NCI-H1436 (cell line): ENCODE data around the gene KRT25.
"Not testable (repeated sequence)": the region's sequence is repeated elsewhere in the genome, so short reads cannot be mapped to it uniquely, and the experiment has no call there.

Experiments used
- DNase-seq: peaks from one replicate; lab custom pipeline; 2025; lab: John Stamatoyannopoulos, UW

Gene KRT25

GRCh38 chr17:40751065-40751464 lies 4.1 kb downstream of the KRT25 start:
- DNase-seq: no peak

- DNase-seq: no peak
Observed at GRCh38 chr17:40750391-40750790, 4.7 kb downstream of the KRT25 start.

- DNase-seq: not testable (repeated sequence)
Observed at GRCh38 chr17:40748666-40749065, 6.5 kb downstream of the KRT25 start.

- DNase-seq: no peak
Observed at GRCh38 chr17:40738553-40738952, 16.6 kb downstream of the KRT25 start.

- DNase-seq: no peak
Observed at GRCh38 chr17:40735016-40735415, 20.1 kb downstream of the KRT25 start.

GRCh38 chr17:40734018-40734417 lies 21.1 kb downstream of the KRT25 start:
- DNase-seq: no peak

GRCh38 chr17:40730970-40731369 lies 24.2 kb downstream of the KRT25 start:
- no peak for DNase-seq

DNA sequence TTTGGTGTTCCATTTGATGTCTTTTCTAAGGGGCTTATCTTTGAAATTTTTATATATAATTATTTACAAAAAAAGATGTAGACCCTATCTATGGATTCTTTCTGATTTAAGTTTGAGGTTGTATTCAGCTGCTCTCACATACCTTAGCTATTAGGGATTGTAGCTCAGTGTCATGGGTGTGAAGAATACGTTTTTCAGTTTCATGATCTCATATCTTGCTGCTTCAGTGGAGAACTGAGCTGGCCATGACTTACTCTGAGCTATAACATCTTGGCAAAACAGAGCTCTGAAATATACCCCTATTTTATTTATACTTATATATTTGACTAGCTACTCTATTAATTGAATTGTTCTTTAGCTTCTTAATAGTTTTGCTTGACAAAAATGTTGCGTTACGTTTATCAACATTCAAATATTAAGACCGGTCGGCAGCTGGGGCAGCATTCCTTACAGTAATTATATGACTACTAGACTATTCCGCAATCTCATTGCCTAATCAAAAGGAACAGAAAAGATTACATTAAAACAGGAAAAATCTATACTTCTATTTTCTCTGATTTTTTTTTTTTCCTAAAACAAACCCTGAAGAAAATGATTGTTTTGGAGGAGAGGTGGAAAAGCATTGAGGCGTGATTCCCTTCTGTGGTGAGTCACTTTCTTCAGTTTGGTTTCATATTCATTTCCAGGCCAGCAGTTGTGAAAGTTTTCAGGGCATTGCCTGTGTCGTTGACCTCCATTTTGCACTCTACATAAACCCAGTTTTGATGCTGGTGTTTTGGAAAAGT lies 27.5 kb downstream of the KRT25 start:
- DNase-seq: no peak

DNA sequence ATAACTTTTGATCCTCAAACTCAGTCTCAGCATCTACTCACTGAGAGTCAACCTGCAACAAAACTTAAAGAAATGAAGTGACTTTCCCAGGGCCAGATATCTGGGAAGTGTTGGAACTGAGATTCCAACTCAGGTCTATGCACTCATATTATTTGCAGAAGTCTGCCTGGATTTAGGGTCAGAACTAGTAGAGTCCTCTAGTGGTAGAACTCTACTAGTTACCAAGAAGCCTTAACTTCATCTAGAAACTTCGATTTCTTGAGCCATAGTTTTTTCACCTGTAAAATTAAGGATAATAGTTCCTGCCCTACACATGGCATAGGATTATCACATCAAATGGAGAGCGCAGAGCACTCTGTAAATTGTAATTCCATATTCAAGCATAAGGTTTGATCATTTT lies 28.2 kb downstream of the KRT25 start:
- no peak for DNase-seq

DNA sequence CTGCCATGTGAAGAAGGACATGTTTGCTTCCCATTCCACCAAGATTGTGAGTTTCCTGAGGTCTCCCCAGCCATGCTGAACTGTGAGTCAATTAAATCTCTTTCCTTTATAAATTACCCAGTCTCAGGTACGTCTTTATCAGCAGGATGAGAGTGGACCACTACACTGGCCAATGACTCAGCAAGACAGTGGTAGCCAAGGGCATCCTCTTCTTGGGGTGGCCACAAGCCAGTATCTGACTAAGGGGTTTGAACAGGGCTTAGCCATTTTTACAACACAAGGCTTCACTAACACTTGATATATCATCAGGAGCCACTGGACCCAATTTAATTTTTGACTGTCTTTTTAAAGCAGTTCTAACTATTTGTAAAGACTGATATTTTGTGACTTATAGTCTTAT lies 30.5 kb downstream of the KRT25 start:
- no peak for DNase-seq

- DNase-seq: no peak
Observed at GRCh38 chr17:40722241-40722640, 32.9 kb downstream of the KRT25 start.

GRCh38 chr17:40720899-40721298 lies 34.2 kb downstream of the KRT25 start:
- DNase-seq: no peak

DNA sequence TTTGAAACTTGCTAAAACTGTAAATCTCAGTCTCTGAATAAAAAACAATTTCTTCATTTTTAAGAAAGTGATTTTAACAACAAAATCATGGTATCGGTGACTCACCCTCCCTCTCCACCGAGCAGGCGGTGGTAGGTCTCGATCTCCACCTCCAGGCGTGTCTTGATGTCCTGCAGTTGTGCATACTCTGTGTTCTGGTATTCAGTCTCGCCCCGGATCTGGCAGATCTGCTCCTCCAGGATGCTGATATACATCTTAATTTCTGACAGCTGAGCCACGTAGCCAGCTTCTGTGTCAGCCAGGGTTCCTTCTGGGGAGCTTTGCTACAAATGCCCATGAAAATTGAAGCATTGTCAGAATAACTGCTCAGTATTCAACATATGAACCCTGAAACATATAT lies 36.2 kb downstream of the KRT25 start:
- no peak for DNase-seq

DNA sequence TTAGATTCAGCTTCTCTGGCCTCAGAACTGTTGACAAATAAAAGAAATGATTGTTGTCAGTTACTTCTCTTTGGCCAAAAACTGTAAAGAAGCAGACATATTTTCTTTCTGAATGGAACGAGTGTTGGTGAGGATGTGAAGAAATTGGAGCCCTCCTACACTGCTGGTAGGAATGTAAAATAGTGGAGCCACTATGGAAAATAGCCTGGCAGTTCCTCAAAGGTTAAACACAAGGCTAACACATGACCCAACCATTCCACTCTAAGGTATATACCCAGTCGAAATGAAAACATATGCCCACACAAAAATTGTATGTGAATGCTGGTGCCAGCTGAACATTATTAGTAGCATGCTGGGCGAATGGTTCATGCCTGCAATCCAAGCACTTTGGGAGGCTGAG lies 37.4 kb downstream of the KRT25 start:
- DNase-seq: no peak

DNA sequence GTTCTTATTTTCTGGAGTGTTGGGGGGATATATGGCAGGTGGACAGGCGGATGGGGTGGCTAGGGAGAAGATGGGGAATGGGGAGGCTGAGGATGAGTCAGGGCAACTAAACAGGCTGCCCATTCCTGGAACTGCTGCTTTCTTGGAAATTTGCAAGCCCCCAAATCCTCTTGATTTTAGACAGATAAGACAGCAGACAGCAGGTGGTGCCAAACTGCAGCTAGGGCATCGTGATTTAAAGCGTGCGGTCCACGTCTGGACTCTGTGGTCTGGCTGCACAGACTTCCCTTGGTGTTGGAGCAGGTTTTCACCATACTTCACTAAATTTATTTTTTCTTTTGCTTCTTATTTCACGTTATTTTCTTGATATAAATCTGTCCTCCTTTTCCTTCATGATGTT lies 40.7 kb downstream of the KRT25 start:
- DNase-seq: no peak

DNA sequence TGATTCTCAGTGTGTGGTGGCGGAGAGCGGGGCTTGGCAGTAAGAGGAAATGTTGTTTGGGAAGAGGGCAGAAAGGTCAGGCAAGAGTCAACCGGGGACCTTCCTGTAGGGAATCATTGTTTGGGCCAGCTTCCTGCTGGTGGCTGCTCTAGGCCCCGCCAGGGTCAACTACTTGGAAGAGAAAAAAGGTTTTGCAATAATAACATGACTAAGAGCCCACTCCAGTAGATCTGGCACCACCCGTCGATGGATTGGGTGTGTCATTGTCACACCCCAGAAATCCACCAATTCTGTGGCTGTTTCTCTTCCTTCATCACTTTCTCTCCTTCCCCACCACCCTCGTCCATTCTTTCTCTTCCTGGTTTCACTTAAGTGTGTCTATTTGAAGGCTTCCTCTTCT lies 47.4 kb downstream of the KRT25 start:
- no peak for DNase-seq

DNA sequence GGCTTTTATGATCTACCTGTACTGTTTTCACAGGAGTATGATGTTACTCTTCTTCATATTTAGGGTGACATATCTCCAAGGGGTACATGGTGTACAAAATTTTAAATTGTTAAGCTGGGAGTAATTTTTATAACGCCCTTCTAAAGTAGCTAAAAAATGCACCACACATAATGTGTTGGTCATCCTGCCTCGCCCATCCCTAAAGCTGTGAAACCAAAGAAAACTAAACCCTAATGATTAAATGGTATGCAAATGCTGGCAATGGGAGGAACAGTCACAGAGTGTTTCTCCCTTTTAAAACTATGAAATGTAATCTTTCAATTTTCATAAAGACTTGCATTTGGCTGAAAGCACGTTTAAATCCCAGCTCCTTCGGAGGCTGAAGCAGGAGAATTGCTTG lies 49.5 kb downstream of the KRT25 start:
- DNase-seq: no peak

- no peak for DNase-seq
Observed at GRCh38 chr17:40703652-40704051, 51.5 kb downstream of the KRT25 start, which contains the start of gene KRT24. Gene KRT24 (minus strand): TSS chr17:40703752. CDS start chr17:40703693, 59 bp downstream.

GRCh38 chr17:40702271-40702670 lies 52.9 kb downstream of the KRT25 start:
- no peak for DNase-seq

GRCh38 chr17:40699853-40700252 lies 55.3 kb downstream of the KRT25 start:
- DNase-seq: no peak

GRCh38 chr17:40699371-40699770 lies 55.8 kb downstream of the KRT25 start:
- DNase-seq: no peak
